Right lobe of liver (tissue), 4 donors: ENCODE measurements around the gene TXLNA.

Experiments used
- POLR2A ChIP-seq: fragments of 450-650 bp; IDR thresholded peaks from one replicate; pipeline ENCODE4 v1.6.1; 2017; ENCODE audit warnings: antibody characterized with exemption, mild to moderate bottlenecking
- TF ChIP-seq, protein P1 (sequence below), 4 donors: fragments of 200-600 bp in 3 of 4; fragments of 450-650 bp in 1 of 4; IDR thresholded peaks; one replicate each; pipeline versions ENCODE4 v1.5.1 to v1.8.0; 2016 to 2022; ENCODE audit warnings: antibody characterized with exemption in 4 of 4, mild to moderate bottlenecking in 2 of 4
- donor health status: DM: no; HTN: no; CAD: no.
- donor health status: DM: no; HTN: no; CAD: no.
- donor health status: DM: no; HTN: yes; CAD: no.

DNA sequence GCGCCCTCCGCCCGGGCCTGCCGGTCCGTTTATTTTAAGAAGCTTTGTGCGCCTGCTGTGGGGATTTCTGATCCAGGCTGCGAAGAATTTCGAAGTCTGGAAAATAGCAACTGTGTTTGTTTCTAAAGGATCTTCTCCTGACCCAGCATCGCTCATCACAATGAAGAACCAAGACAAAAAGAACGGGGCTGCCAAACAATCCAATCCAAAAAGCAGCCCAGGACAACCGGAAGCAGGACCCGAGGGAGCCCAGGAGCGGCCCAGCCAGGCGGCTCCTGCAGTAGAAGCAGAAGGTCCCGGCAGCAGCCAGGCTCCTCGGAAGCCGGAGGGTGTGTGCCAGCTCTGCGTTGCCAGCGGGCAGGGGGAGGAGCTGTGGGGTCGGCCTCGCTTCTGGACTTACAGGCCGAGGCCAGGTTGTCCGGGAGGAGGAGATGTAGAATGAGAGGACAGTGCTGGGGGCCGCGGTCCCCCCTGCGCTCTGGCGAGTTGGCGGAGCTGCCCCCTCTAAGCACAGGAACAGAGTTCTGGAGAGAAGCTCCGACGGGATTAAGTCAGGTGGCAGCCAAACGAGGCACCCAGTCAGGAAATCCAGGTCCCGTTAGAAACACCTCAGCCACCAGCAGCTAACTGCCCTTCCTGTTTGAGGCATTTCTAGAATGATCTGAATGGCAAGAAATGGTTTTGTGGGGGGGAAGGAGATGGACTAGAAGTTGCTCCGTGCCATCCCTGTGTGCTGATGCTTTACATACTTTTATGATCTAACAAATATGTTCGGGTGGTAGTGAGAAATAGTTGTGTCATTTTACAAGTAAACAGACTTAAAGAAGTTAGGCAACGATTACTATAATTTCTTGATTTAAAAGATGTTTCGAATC is 948 bp downstream of the TXLNA start:
- no peak for TF ChIP-seq POLR2A
- TF ChIP-seq, protein P1, sequence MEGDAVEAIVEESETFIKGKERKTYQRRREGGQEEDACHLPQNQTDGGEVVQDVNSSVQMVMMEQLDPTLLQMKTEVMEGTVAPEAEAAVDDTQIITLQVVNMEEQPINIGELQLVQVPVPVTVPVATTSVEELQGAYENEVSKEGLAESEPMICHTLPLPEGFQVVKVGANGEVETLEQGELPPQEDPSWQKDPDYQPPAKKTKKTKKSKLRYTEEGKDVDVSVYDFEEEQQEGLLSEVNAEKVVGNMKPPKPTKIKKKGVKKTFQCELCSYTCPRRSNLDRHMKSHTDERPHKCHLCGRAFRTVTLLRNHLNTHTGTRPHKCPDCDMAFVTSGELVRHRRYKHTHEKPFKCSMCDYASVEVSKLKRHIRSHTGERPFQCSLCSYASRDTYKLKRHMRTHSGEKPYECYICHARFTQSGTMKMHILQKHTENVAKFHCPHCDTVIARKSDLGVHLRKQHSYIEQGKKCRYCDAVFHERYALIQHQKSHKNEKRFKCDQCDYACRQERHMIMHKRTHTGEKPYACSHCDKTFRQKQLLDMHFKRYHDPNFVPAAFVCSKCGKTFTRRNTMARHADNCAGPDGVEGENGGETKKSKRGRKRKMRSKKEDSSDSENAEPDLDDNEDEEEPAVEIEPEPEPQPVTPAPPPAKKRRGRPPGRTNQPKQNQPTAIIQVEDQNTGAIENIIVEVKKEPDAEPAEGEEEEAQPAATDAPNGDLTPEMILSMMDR (IDR thresholded peaks at IDR 0.05): no peak
